ENCODE results near the gene MUC21. TPM values are rescaled to one million over a fixed set of nuclear protein-coding genes. Genes with fewer than 3 reads are reported as not detected.

The MUC21 gene
- total and polyA plus RNA-seq, 2 donors (not counting 3 experiments of a cell fraction or from before 2014, with no cell fraction given) = not detected

DNA sequence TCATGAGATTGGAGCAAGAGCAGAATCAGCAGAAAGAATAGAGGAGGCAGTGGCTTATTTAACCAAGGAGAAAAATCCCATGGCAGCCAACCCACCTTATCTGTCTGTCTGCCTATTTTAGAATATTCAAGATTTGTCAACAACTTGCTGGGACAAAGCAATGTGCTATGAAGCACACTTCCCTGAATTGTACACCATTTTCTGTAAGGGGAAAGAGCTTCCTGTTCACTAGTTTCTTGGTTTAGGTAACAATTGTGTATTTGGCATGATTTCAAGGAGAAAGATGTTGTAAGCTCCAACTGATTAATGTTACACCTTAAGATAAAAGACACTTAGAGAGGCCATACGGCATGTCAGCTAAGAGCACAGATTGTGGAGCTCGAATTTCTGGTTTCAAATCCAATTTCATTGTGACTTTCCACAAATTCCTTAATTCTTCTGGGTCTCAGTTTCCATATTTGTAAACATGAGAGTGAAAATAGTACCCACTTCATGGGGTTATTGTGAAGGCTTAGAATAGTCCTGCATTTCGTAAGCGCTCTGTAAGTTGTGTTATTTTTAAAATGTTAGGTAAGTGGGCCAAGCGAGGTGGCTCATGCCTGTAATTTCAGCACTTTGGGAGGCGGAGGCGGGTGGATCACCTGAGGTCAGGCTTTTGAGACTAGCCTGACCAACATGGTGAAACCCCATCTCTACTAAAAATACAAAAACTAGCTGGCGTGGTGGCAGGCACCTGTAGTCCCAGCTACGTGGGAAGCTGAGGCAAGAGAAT is 21.9 kb downstream of the MUC21 start:
- dilution Hi-C loops (cut with MboI; ENCODE audit: extremely low pct_ligation_motif_present, low sequenced_read_pairs) = no loop called here
- TF ChIP-seq FOS (IDR thresholded peaks at IDR 0.05; ENCODE audit: borderline replicate concordance, insufficient read depth, low read length) (no peak), JUN (IDR thresholded peaks at IDR 0.05; ENCODE audit: borderline replicate concordance, insufficient read depth, insufficient read length, low read depth) (no peak), POLR2A (IDR thresholded peaks at IDR 0.05; ENCODE audit: low read depth, low read length) (no peak), POLR2AphosphoS5 (IDR thresholded peaks at IDR 0.05; ENCODE audit: insufficient read depth, low read depth, low read length) (no peak), MYC (IDR thresholded peaks at IDR 0.05; ENCODE audit: low read depth, low read length) (no peak), EZH2 (IDR thresholded peaks at IDR 0.05; ENCODE audit: borderline replicate concordance, low read depth, low read length, severe bottlenecking) (no peak), GATA2 (IDR thresholded peaks at IDR 0.05; ENCODE audit: insufficient read depth, insufficient read length, low read depth, low read length) (no peak)
- TF ChIP-seq, protein P1, sequence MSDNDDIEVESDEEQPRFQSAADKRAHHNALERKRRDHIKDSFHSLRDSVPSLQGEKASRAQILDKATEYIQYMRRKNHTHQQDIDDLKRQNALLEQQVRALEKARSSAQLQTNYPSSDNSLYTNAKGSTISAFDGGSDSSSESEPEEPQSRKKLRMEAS (IDR thresholded peaks at IDR 0.05; ENCODE audit: insufficient read depth, insufficient read length) = no peak
- TF ChIP-seq, protein P2, sequence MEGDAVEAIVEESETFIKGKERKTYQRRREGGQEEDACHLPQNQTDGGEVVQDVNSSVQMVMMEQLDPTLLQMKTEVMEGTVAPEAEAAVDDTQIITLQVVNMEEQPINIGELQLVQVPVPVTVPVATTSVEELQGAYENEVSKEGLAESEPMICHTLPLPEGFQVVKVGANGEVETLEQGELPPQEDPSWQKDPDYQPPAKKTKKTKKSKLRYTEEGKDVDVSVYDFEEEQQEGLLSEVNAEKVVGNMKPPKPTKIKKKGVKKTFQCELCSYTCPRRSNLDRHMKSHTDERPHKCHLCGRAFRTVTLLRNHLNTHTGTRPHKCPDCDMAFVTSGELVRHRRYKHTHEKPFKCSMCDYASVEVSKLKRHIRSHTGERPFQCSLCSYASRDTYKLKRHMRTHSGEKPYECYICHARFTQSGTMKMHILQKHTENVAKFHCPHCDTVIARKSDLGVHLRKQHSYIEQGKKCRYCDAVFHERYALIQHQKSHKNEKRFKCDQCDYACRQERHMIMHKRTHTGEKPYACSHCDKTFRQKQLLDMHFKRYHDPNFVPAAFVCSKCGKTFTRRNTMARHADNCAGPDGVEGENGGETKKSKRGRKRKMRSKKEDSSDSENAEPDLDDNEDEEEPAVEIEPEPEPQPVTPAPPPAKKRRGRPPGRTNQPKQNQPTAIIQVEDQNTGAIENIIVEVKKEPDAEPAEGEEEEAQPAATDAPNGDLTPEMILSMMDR (IDR thresholded peaks at IDR 0.05; ENCODE audit: extremely low read depth in 1 of 2, insufficient read depth in 1 of 2, low read depth in 1 of 2, low read length in 2 of 2) = no peak
- Histone ChIP-seq H2AFZ (ENCODE audit: low read depth, low read length) (no peak overlapping the region), H3K9ac (replicated peaks; ENCODE audit: extremely low read depth, insufficient read depth, low read length) (no peak overlapping the region), H4K20me1 (replicated peaks; ENCODE audit: control insufficient read depth, extremely low read depth, insufficient read depth, low read length) (no peaks in the 10 kb centered on the region), H3K9me3 (replicated peaks; ENCODE audit: control insufficient read depth, insufficient read depth, low read length) (no peaks in the 10 kb centered on the region), H3K4me3 (replicated peaks in 1 of 3; ENCODE audit: insufficient read depth in 1 of 3, low read depth in 1 of 3, low read length in 3 of 3) (no peak overlapping the region), H3K4me2 (ENCODE audit: insufficient read depth, low read length) (no peak overlapping the region), H3K9me1 (replicated peaks; ENCODE audit: control insufficient read depth, extremely low read depth, insufficient read depth, low read length) (no peaks in the 10 kb centered on the region), H3K27ac (ENCODE audit: insufficient read depth, low read depth, low read length) (no peak overlapping the region), H3K4me1 (ENCODE audit: control insufficient read depth, extremely low read depth, insufficient read depth, low read length) (no peaks in the 10 kb centered on the region), H3K79me2 (ENCODE audit: control insufficient read depth, insufficient read depth, low read length) (no peaks in the 10 kb centered on the region), H3K36me3 (ENCODE audit: control insufficient read depth in 2 of 2, extremely low read depth in 1 of 2, insufficient read depth in 2 of 2, low read length in 2 of 2) (no peaks in the 10 kb centered on the region), H3K27me3 (ENCODE audit: control insufficient read depth in 2 of 2, insufficient read depth in 2 of 2, low read length in 2 of 2) (peaks cover 23 to 27% of the 10 kb centered on the region in 2 experiments)
- DNase-seq (ENCODE audit: low read depth, low spot score) (peak; percentile 51), FAIRE-seq (no peak)
- BruUV-seq (replicated peaks) = no TSS peak
- CTCF ChIA-PET = no interaction called here
- POLR2A ChIA-PET = no interaction called here
- intact Hi-C loops (cut with micrococcal nuclease) = no loop called here

Measured in endothelial cell of umbilical vein (primary cell).